ENCODE data around the gene PLOD1. TPM values are rescaled to one million over a fixed set of nuclear protein-coding genes. Genes with fewer than 3 reads are reported as not detected.

PLOD1 gene
- polyA plus RNA-seq, 1 donor (not counting 4 experiments of a cell fraction or from before 2014, with no cell fraction given), result 63.6 TPM

DNA sequence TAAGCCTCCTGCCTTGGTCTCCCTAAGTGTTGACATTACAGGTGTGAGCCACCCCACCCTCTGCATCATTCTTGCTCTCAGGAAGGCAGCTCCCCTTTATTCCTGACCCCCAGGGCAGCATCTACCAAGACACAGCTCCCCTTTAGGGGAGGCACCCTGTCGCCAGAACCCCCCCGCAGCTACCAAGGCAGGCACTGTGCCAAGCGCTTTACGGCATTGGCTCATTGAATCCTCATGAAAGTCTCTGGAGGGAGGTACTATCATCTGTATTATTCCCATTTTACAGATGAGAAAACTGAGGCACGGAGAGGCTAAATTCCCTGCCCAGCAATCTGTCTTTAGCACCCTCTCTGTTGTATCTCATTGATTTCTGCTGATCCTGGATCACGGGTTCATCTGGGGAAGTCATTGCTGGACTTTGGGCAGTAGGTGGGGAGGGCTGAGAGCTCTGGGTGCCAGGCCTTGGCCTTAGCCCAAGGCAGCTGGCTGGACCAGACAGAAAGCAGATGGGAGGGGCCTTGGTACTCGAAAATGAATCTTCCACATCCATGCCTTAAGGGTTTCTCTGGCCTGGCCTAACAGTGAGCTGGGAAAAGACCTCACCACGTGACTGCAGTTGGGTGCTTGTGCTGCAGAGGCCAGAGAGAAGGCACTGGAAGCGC is 5.9 kb downstream of the PLOD1 start:
- H3K27ac ChIP-seq (ENCODE audit: control insufficient read depth, insufficient read depth, low read length), result no peak overlapping the region
- no peak overlapping the region for H3K4me3 ChIP-seq (ENCODE audit: control insufficient read depth in 2 of 3, extremely low read depth in 1 of 3, insufficient read depth in 2 of 3, low read depth in 1 of 3, low read length in 3 of 3)
- no peak overlapping the region for H3K9ac ChIP-seq (ENCODE audit: control insufficient read depth, extremely low read depth, insufficient read depth, low read length)
- H3K27me3 ChIP-seq (ENCODE audit: control insufficient read depth, extremely low read depth, insufficient read depth, low read length), result no peaks in the 10 kb centered on the region
- peaks cover 6 to 7% of the 10 kb centered on the region in 2 experiments for H3K36me3 ChIP-seq (ENCODE audit: control insufficient read depth in 2 of 2, extremely low read depth in 1 of 2, insufficient read depth in 2 of 2, low read length in 2 of 2)
- no peak overlapping the region for H2AFZ ChIP-seq (ENCODE audit: control insufficient read depth, low read length)
- H3K4me2 ChIP-seq (ENCODE audit: control insufficient read depth, extremely low read depth, insufficient read depth, low read depth, low read length), result no peak overlapping the region
- FAIRE-seq (no peak), DNase-seq (ENCODE audit: low read depth, low spot score) (no peak)
- H3K4me1 ChIP-seq (ENCODE audit: control insufficient read depth, extremely low read depth, insufficient read depth, low read length), result no peaks in the 10 kb centered on the region
- no peaks in the 10 kb centered on the region for H3K9me3 ChIP-seq (ENCODE audit: control insufficient read depth, low read depth, low read length)
- no peaks in the 10 kb centered on the region for H3K9me1 ChIP-seq (ENCODE audit: control insufficient read depth, extremely low read depth, insufficient read depth, low read length)
- H3K79me2 ChIP-seq (ENCODE audit: control insufficient read depth, insufficient read depth, low read length), result peaks cover 6% of the 10 kb centered on the region
- dilution Hi-C loops (cut with MboI; ENCODE audit: extremely low pct_ligation_motif_present, low sequenced_read_pairs), result no loop called here
- no peak for TF ChIP-seq EZH2 (IDR thresholded peaks at IDR 0.05; ENCODE audit: low read length)
- no peaks in the 10 kb centered on the region for H4K20me1 ChIP-seq (ENCODE audit: control insufficient read depth, extremely low read depth, insufficient read depth, low read length)

DNA sequence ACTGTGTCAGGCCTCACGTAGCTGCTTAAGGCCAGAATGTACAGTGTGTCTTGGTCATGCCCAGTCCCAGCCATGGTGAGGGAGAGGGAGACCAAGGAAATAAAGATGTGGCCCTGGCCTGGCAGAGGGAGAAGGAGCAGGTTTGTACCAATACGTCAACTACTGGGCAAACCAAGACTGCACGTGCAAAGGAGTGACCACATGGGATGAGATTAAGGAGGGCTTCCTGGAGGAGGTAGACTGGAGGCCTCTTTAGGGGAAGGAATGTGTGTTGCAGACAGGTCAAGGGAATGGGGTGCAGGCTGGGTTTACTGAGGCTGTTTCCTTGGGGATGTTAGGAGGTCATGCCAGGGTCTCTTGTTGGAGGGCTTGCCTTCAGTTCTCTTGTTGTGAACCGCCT is 7.8 kb downstream of the PLOD1 start:
- Histone ChIP-seq H3K4me2 (ENCODE audit: control insufficient read depth, extremely low read depth, insufficient read depth, low read depth, low read length) (no peak overlapping the region), H3K9me3 (ENCODE audit: control insufficient read depth, low read depth, low read length) (no peaks in the 10 kb centered on the region), H3K9ac (ENCODE audit: control insufficient read depth, extremely low read depth, insufficient read depth, low read length) (no peak overlapping the region), H3K27me3 (ENCODE audit: control insufficient read depth, extremely low read depth, insufficient read depth, low read length) (no peaks in the 10 kb centered on the region), H4K20me1 (ENCODE audit: control insufficient read depth, extremely low read depth, insufficient read depth, low read length) (no peaks in the 10 kb centered on the region), H2AFZ (ENCODE audit: control insufficient read depth, low read length) (no peak overlapping the region), H3K4me3 (ENCODE audit: control insufficient read depth in 2 of 3, extremely low read depth in 1 of 3, insufficient read depth in 2 of 3, low read depth in 1 of 3, low read length in 3 of 3) (no peak overlapping the region), H3K79me2 (ENCODE audit: control insufficient read depth, insufficient read depth, low read length) (no peaks in the 10 kb centered on the region), H3K27ac (ENCODE audit: control insufficient read depth, insufficient read depth, low read length) (no peak overlapping the region), H3K36me3 (ENCODE audit: control insufficient read depth in 2 of 2, extremely low read depth in 1 of 2, insufficient read depth in 2 of 2, low read length in 2 of 2) (peaks cover 6 to 7% of the 10 kb centered on the region in 2 experiments), H3K9me1 (ENCODE audit: control insufficient read depth, extremely low read depth, insufficient read depth, low read length) (no peaks in the 10 kb centered on the region), H3K4me1 (ENCODE audit: control insufficient read depth, extremely low read depth, insufficient read depth, low read length) (no peaks in the 10 kb centered on the region)
- FAIRE-seq (no peak), DNase-seq (ENCODE audit: low read depth, low spot score) (no peak)
- dilution Hi-C loops (cut with MboI; ENCODE audit: extremely low pct_ligation_motif_present, low sequenced_read_pairs), result no loop called here
- TF ChIP-seq, protein P1, sequence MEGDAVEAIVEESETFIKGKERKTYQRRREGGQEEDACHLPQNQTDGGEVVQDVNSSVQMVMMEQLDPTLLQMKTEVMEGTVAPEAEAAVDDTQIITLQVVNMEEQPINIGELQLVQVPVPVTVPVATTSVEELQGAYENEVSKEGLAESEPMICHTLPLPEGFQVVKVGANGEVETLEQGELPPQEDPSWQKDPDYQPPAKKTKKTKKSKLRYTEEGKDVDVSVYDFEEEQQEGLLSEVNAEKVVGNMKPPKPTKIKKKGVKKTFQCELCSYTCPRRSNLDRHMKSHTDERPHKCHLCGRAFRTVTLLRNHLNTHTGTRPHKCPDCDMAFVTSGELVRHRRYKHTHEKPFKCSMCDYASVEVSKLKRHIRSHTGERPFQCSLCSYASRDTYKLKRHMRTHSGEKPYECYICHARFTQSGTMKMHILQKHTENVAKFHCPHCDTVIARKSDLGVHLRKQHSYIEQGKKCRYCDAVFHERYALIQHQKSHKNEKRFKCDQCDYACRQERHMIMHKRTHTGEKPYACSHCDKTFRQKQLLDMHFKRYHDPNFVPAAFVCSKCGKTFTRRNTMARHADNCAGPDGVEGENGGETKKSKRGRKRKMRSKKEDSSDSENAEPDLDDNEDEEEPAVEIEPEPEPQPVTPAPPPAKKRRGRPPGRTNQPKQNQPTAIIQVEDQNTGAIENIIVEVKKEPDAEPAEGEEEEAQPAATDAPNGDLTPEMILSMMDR (optimal IDR thresholded peaks at IDR 0.05 in 1 of 3, IDR thresholded peaks at IDR 0.05 in 1 of 3, conservative IDR thresholded peaks at IDR 0.05 in 1 of 3; ENCODE audit: extremely low read depth in 1 of 3, insufficient read depth in 2 of 3, low read length in 3 of 3), result no peak
- TF ChIP-seq EZH2 (IDR thresholded peaks at IDR 0.05; ENCODE audit: low read length), result no peak

DNA sequence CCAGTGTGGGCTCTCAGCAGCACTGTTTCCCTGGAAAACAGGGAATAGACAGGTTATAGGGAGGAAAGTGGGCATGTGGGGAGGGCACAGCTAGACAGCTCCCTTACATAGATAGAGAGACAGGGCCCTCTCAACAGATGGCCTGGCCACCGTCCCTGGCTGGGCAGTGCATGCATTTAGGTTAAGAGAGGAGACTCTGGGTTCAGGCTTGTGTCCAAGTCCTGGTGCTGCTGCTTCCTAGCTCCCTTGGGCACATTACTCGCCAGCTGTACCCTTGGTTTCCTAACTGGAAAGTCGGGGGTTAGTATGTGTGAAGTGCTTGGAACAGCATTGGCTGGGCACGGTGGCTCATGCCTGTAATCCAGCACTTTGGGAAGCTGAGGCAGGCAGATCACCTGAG is 9.1 kb downstream of the PLOD1 start:
- Histone ChIP-seq H3K27ac (ENCODE audit: control insufficient read depth, insufficient read depth, low read length) (no peak overlapping the region), H3K9me3 (ENCODE audit: control insufficient read depth, low read depth, low read length) (no peaks in the 10 kb centered on the region), H3K4me1 (ENCODE audit: control insufficient read depth, extremely low read depth, insufficient read depth, low read length) (no peaks in the 10 kb centered on the region), H4K20me1 (ENCODE audit: control insufficient read depth, extremely low read depth, insufficient read depth, low read length) (no peaks in the 10 kb centered on the region), H3K79me2 (ENCODE audit: control insufficient read depth, insufficient read depth, low read length) (no peaks in the 10 kb centered on the region), H3K36me3 (ENCODE audit: control insufficient read depth in 2 of 2, extremely low read depth in 1 of 2, insufficient read depth in 2 of 2, low read length in 2 of 2) (peaks cover 3 to 10% of the 10 kb centered on the region in 2 experiments), H3K9ac (ENCODE audit: control insufficient read depth, extremely low read depth, insufficient read depth, low read length) (no peak overlapping the region), H3K4me3 (ENCODE audit: control insufficient read depth in 2 of 3, extremely low read depth in 1 of 3, insufficient read depth in 2 of 3, low read depth in 1 of 3, low read length in 3 of 3) (no peak overlapping the region), H3K27me3 (ENCODE audit: control insufficient read depth, extremely low read depth, insufficient read depth, low read length) (no peaks in the 10 kb centered on the region), H3K9me1 (ENCODE audit: control insufficient read depth, extremely low read depth, insufficient read depth, low read length) (no peaks in the 10 kb centered on the region), H3K4me2 (ENCODE audit: control insufficient read depth, extremely low read depth, insufficient read depth, low read depth, low read length) (no peak overlapping the region), H2AFZ (ENCODE audit: control insufficient read depth, low read length) (no peak overlapping the region)
- no peak for DNase-seq (ENCODE audit: low read depth, low spot score)
- no peak for TF ChIP-seq EZH2 (IDR thresholded peaks at IDR 0.05; ENCODE audit: low read length)
- TF ChIP-seq, protein P1 (optimal IDR thresholded peaks at IDR 0.05 in 1 of 3, IDR thresholded peaks at IDR 0.05 in 1 of 3, conservative IDR thresholded peaks at IDR 0.05 in 1 of 3; ENCODE audit: extremely low read depth in 1 of 3, insufficient read depth in 2 of 3, low read length in 3 of 3), result no peak
- FAIRE-seq, result no peak
- dilution Hi-C loops (cut with MboI; ENCODE audit: extremely low pct_ligation_motif_present, low sequenced_read_pairs), result no loop called here
